Measurements from ENCODE around the gene IGFBP4.

The IGFBP4 gene

GRCh38 chr17:40443988-40444899, 994 bp downstream of the IGFBP4 start:
- H3K36me3 ChIP-seq (ENCODE audit: control insufficient read depth, insufficient read depth, low read length), result no peaks in the 10 kb centered on the region
- peak overlapping the region; percentile 61 for H3K4me3 ChIP-seq (ENCODE audit: insufficient read depth, low read depth, low read length, poor library complexity, severe bottlenecking)
- H3K27me3 ChIP-seq (replicated peaks; ENCODE audit: control insufficient read depth, insufficient read depth, low read length, poor library complexity, severe bottlenecking), result no peaks in the 10 kb centered on the region
- H3K9me3 ChIP-seq (ENCODE audit: control insufficient read depth, low read length), result no peaks in the 10 kb centered on the region
- no peak overlapping the region for H3K27ac ChIP-seq (ENCODE audit: insufficient read depth, low read length, poor library complexity, severe bottlenecking)
- H3K4me1 ChIP-seq (ENCODE audit: control insufficient read depth, insufficient read depth, low read length, poor library complexity, severe bottlenecking), result peaks cover 21% of the 10 kb centered on the region
- DNase-seq, result peak in 1 of 3 donors; percentile 4

- no peak overlapping the region for H3K4me3 ChIP-seq (ENCODE audit: insufficient read depth, low read depth, low read length, poor library complexity, severe bottlenecking)
- no peaks in the 10 kb centered on the region for H3K9me3 ChIP-seq (ENCODE audit: control insufficient read depth, low read length)
- no peak for DNase-seq
- peaks cover 21% of the 10 kb centered on the region for H3K4me1 ChIP-seq (ENCODE audit: control insufficient read depth, insufficient read depth, low read length, poor library complexity, severe bottlenecking)
- no peaks in the 10 kb centered on the region for H3K27me3 ChIP-seq (replicated peaks; ENCODE audit: control insufficient read depth, insufficient read depth, low read length, poor library complexity, severe bottlenecking)
- H3K27ac ChIP-seq (ENCODE audit: insufficient read depth, low read length, poor library complexity, severe bottlenecking), result no peak overlapping the region
- no peaks in the 10 kb centered on the region for H3K36me3 ChIP-seq (ENCODE audit: control insufficient read depth, insufficient read depth, low read length)
These were observed 2.7 kb downstream of the IGFBP4 start for GRCh38 chr17:40445751-40446468.

GRCh38 chr17:40447148-40447644, 3.9 kb downstream of the IGFBP4 start:
- no peak overlapping the region for H3K27ac ChIP-seq (ENCODE audit: insufficient read depth, low read length, poor library complexity, severe bottlenecking)
- peaks cover 21% of the 10 kb centered on the region for H3K4me1 ChIP-seq (ENCODE audit: control insufficient read depth, insufficient read depth, low read length, poor library complexity, severe bottlenecking)
- H3K27me3 ChIP-seq (replicated peaks; ENCODE audit: control insufficient read depth, insufficient read depth, low read length, poor library complexity, severe bottlenecking), result no peaks in the 10 kb centered on the region
- no peak for DNase-seq
- no peaks in the 10 kb centered on the region for H3K9me3 ChIP-seq (ENCODE audit: control insufficient read depth, low read length)
- no peak overlapping the region for H3K4me3 ChIP-seq (ENCODE audit: insufficient read depth, low read depth, low read length, poor library complexity, severe bottlenecking)
- H3K36me3 ChIP-seq (ENCODE audit: control insufficient read depth, insufficient read depth, low read length), result no peaks in the 10 kb centered on the region

GRCh38 chr17:40447806-40448205, 4.6 kb downstream of the IGFBP4 start:
- Histone ChIP-seq H3K4me3 (ENCODE audit: insufficient read depth, low read depth, low read length, poor library complexity, severe bottlenecking) (no peak overlapping the region), H3K4me1 (ENCODE audit: control insufficient read depth, insufficient read depth, low read length, poor library complexity, severe bottlenecking) (peaks cover 19% of the 10 kb centered on the region), H3K36me3 (ENCODE audit: control insufficient read depth, insufficient read depth, low read length) (no peaks in the 10 kb centered on the region), H3K27ac (ENCODE audit: insufficient read depth, low read length, poor library complexity, severe bottlenecking) (no peak overlapping the region), H3K9me3 (ENCODE audit: control insufficient read depth, low read length) (no peaks in the 10 kb centered on the region), H3K27me3 (replicated peaks; ENCODE audit: control insufficient read depth, insufficient read depth, low read length, poor library complexity, severe bottlenecking) (no peaks in the 10 kb centered on the region)
- DNase-seq, result no peak

- no peak overlapping the region for H3K27ac ChIP-seq (ENCODE audit: insufficient read depth, low read length, poor library complexity, severe bottlenecking)
- no peaks in the 10 kb centered on the region for H3K36me3 ChIP-seq (ENCODE audit: control insufficient read depth, insufficient read depth, low read length)
- peaks cover 17% of the 10 kb centered on the region for H3K4me1 ChIP-seq (ENCODE audit: control insufficient read depth, insufficient read depth, low read length, poor library complexity, severe bottlenecking)
- no peak overlapping the region for H3K4me3 ChIP-seq (ENCODE audit: insufficient read depth, low read depth, low read length, poor library complexity, severe bottlenecking)
- H3K27me3 ChIP-seq (replicated peaks; ENCODE audit: control insufficient read depth, insufficient read depth, low read length, poor library complexity, severe bottlenecking), result no peaks in the 10 kb centered on the region
- no peaks in the 10 kb centered on the region for H3K9me3 ChIP-seq (ENCODE audit: control insufficient read depth, low read length)
- DNase-seq, result no peak
These were observed 5.0 kb downstream of the IGFBP4 start for GRCh38 chr17:40448213-40448638.

GRCh38 chr17:40448639-40449261, 5.5 kb downstream of the IGFBP4 start:
- Histone ChIP-seq H3K27me3 (replicated peaks; ENCODE audit: control insufficient read depth, insufficient read depth, low read length, poor library complexity, severe bottlenecking) (no peaks in the 10 kb centered on the region), H3K4me3 (ENCODE audit: insufficient read depth, low read depth, low read length, poor library complexity, severe bottlenecking) (no peak overlapping the region), H3K36me3 (ENCODE audit: control insufficient read depth, insufficient read depth, low read length) (no peaks in the 10 kb centered on the region), H3K4me1 (ENCODE audit: control insufficient read depth, insufficient read depth, low read length, poor library complexity, severe bottlenecking) (peaks cover 16% of the 10 kb centered on the region), H3K27ac (ENCODE audit: insufficient read depth, low read length, poor library complexity, severe bottlenecking) (no peak overlapping the region), H3K9me3 (ENCODE audit: control insufficient read depth, low read length) (no peaks in the 10 kb centered on the region)
- no peak for DNase-seq

GRCh38 chr17:40450175-40450574, 6.9 kb downstream of the IGFBP4 start:
- no peaks in the 10 kb centered on the region for H3K36me3 ChIP-seq (ENCODE audit: control insufficient read depth, insufficient read depth, low read length)
- H3K27ac ChIP-seq (ENCODE audit: insufficient read depth, low read length, poor library complexity, severe bottlenecking), result no peak overlapping the region
- no peaks in the 10 kb centered on the region for H3K9me3 ChIP-seq (ENCODE audit: control insufficient read depth, low read length)
- H3K27me3 ChIP-seq (replicated peaks; ENCODE audit: control insufficient read depth, insufficient read depth, low read length, poor library complexity, severe bottlenecking), result no peaks in the 10 kb centered on the region
- H3K4me1 ChIP-seq (ENCODE audit: control insufficient read depth, insufficient read depth, low read length, poor library complexity, severe bottlenecking), result peaks cover 7% of the 10 kb centered on the region
- no peak overlapping the region for H3K4me3 ChIP-seq (ENCODE audit: insufficient read depth, low read depth, low read length, poor library complexity, severe bottlenecking)
- DNase-seq, result no peak

GRCh38 chr17:40451420-40451819, 8.2 kb downstream of the IGFBP4 start:
- Histone ChIP-seq H3K9me3 (ENCODE audit: control insufficient read depth, low read length) (no peaks in the 10 kb centered on the region), H3K36me3 (ENCODE audit: control insufficient read depth, insufficient read depth, low read length) (no peaks in the 10 kb centered on the region), H3K4me3 (ENCODE audit: insufficient read depth, low read depth, low read length, poor library complexity, severe bottlenecking) (no peak overlapping the region), H3K4me1 (ENCODE audit: control insufficient read depth, insufficient read depth, low read length, poor library complexity, severe bottlenecking) (peaks cover 7% of the 10 kb centered on the region), H3K27ac (ENCODE audit: insufficient read depth, low read length, poor library complexity, severe bottlenecking) (no peak overlapping the region), H3K27me3 (replicated peaks; ENCODE audit: control insufficient read depth, insufficient read depth, low read length, poor library complexity, severe bottlenecking) (no peaks in the 10 kb centered on the region)
- DNase-seq, result no peak

- Histone ChIP-seq H3K36me3 (ENCODE audit: control insufficient read depth, insufficient read depth, low read length) (no peaks in the 10 kb centered on the region), H3K4me1 (ENCODE audit: control insufficient read depth, insufficient read depth, low read length, poor library complexity, severe bottlenecking) (peaks cover 7% of the 10 kb centered on the region), H3K4me3 (ENCODE audit: insufficient read depth, low read depth, low read length, poor library complexity, severe bottlenecking) (no peak overlapping the region), H3K27ac (ENCODE audit: insufficient read depth, low read length, poor library complexity, severe bottlenecking) (no peak overlapping the region), H3K9me3 (ENCODE audit: control insufficient read depth, low read length) (no peaks in the 10 kb centered on the region), H3K27me3 (replicated peaks; ENCODE audit: control insufficient read depth, insufficient read depth, low read length, poor library complexity, severe bottlenecking) (no peaks in the 10 kb centered on the region)
- DNase-seq, result no peak
These were observed 9.1 kb downstream of the IGFBP4 start for GRCh38 chr17:40452216-40452787.
